Trophoblast cell (in vitro differentiated cells and primary cell): ENCODE results near the gene FAM163A. TPM values are rescaled to one million over a fixed set of nuclear protein-coding genes. Genes with fewer than 3 reads are reported as not detected.
"Not testable (repeated sequence)": the region's sequence is repeated elsewhere in the genome, so short reads cannot be mapped to it uniquely, and the experiment has no call there.

ENCODE experiments used
- DNase-seq, 2 donors: peaks; one replicate each; pipeline ENCODE4 v3.0.0-alpha.2; 2016
- H2AFZ ChIP-seq: 2 replicates; pipeline ENCODE4 v1.6.1; 2013; ENCODE audit warnings: low read length, moderate library complexity, mild to moderate bottlenecking; ENCODE audit not compliant: insufficient read depth, poor library complexity
- H2AK5ac ChIP-seq: 2 replicates; pipeline ENCODE4 v1.6.1; 2013; ENCODE audit warnings: mild to moderate bottlenecking, low read length
- H2BK120ac ChIP-seq: 2 replicates; pipeline ENCODE4 v1.6.1; 2013; ENCODE audit warnings: low read length, mild to moderate bottlenecking, moderate library complexity; ENCODE audit not compliant: insufficient read depth, poor library complexity
- H2BK12ac ChIP-seq: 2 replicates; pipeline ENCODE4 v1.6.1; 2013; ENCODE audit warnings: mild to moderate bottlenecking, low read length, moderate library complexity
- H2BK5ac ChIP-seq: 2 replicates; pipeline ENCODE4 v1.6.1; 2013; ENCODE audit warnings: low read length, low read depth, moderate library complexity, mild to moderate bottlenecking; ENCODE audit not compliant: poor library complexity
- H3K14ac ChIP-seq: 2 replicates; pipeline ENCODE4 v1.6.1; 2013; ENCODE audit warnings: mild to moderate bottlenecking, low read length
- H3K18ac ChIP-seq: 2 replicates; pipeline ENCODE4 v1.6.1; 2013; ENCODE audit warnings: mild to moderate bottlenecking, low read length
- H3K23ac ChIP-seq: 2 replicates; pipeline ENCODE4 v1.6.1; 2013; ENCODE audit warnings: low read length
- H3K27ac ChIP-seq: 2 replicates; pipeline ENCODE4 v1.5.1; 2013; ENCODE audit warnings: low read depth, mild to moderate bottlenecking, inconsistent platforms, low read length, moderate library complexity
- H3K27me3 ChIP-seq: 2 replicates; pipeline ENCODE4 v1.6.1; 2013; ENCODE audit warnings: inconsistent platforms, mild to moderate bottlenecking, low read length, moderate library complexity; ENCODE audit not compliant: insufficient read depth
- H3K36me3 ChIP-seq, 2 experiments: 1 replicate in 1 of 2; 2 replicates in 1 of 2; pipeline ENCODE4 v1.6.1; 2013; ENCODE audit warnings: low read length in 2 of 2, mild to moderate bottlenecking in 2 of 2, moderate library complexity in 1 of 2; ENCODE audit not compliant: insufficient read depth in 2 of 2, control insufficient read depth in 1 of 2
- H3K4ac ChIP-seq: 2 replicates; pipeline ENCODE4 v1.6.1; 2013; ENCODE audit warnings: low read depth, mild to moderate bottlenecking, low read length, moderate library complexity
- H3K4me1 ChIP-seq, 2 experiments: 1 replicate in 1 of 2; 2 replicates in 1 of 2; pipeline ENCODE4 v1.6.1; 2013; ENCODE audit warnings: low read length in 2 of 2, mild to moderate bottlenecking in 2 of 2, moderate library complexity in 1 of 2; ENCODE audit not compliant: insufficient read depth in 2 of 2, control insufficient read depth in 1 of 2
- H3K4me2 ChIP-seq: 2 replicates; pipeline ENCODE4 v1.6.1; 2013; ENCODE audit warnings: inconsistent platforms, mild to moderate bottlenecking, low read length, moderate library complexity
- H3K4me3 ChIP-seq: 2 replicates; pipeline ENCODE4 v1.5.1; 2013; ENCODE audit warnings: mild to moderate bottlenecking, low read depth, low read length, inconsistent platforms
- H3K79me1 ChIP-seq: one replicate; pipeline ENCODE4 v1.6.1; 2013; ENCODE audit warnings: low read length
- H3K79me2 ChIP-seq: 2 replicates; pipeline ENCODE4 v1.6.1; 2013; ENCODE audit warnings: low read length, mild to moderate bottlenecking; ENCODE audit not compliant: control insufficient read depth, insufficient read depth, poor library complexity
- H3K9ac ChIP-seq: 2 replicates; pipeline ENCODE4 v1.6.1; 2013; ENCODE audit warnings: mild to moderate bottlenecking, low read length
- H3K9me3 ChIP-seq: 2 replicates; pipeline ENCODE4 v1.6.1; 2013; ENCODE audit warnings: low read depth, mild to moderate bottlenecking, control low read depth, inconsistent platforms, low read length; ENCODE audit not compliant: insufficient read depth
- H4K12ac ChIP-seq: 2 replicates; pipeline ENCODE4 v1.6.1; 2013; ENCODE audit warnings: low read depth, mild to moderate bottlenecking, low read length, moderate library complexity
- H4K8ac ChIP-seq: 2 replicates; pipeline ENCODE4 v1.6.1; 2013; ENCODE audit warnings: low read depth, mild to moderate bottlenecking, low read length, moderate library complexity
- H4K91ac ChIP-seq: one replicate; pipeline ENCODE4 v1.6.1; 2013; ENCODE audit warnings: low read depth, mild to moderate bottlenecking, low read length, moderate library complexity
- WGBS: extraction: QIAGEN DNeasy Blood & Tissue Kit; methylation state at CpG from one replicate; pipeline ENCODE4 v1.1.7; 2013; ENCODE audit warnings: missing lambda C conversion rate; ENCODE audit not compliant: insufficient read length, insufficient coverage; ENCODE audit errors: extremely low coverage; 5-methylcytosine and 5-hydroxymethylcytosine counted together
- polyA plus RNA-seq: library from polyadenylated mRNA; stranded (reverse); fragments of 200-250 nt; gene quantifications from 2 replicates; pipeline ENCODE4 v1.2.3, GENCODE V29; 2013

FAM163A gene
- polyA plus RNA-seq, result not detected in 2 replicates

DNA sequence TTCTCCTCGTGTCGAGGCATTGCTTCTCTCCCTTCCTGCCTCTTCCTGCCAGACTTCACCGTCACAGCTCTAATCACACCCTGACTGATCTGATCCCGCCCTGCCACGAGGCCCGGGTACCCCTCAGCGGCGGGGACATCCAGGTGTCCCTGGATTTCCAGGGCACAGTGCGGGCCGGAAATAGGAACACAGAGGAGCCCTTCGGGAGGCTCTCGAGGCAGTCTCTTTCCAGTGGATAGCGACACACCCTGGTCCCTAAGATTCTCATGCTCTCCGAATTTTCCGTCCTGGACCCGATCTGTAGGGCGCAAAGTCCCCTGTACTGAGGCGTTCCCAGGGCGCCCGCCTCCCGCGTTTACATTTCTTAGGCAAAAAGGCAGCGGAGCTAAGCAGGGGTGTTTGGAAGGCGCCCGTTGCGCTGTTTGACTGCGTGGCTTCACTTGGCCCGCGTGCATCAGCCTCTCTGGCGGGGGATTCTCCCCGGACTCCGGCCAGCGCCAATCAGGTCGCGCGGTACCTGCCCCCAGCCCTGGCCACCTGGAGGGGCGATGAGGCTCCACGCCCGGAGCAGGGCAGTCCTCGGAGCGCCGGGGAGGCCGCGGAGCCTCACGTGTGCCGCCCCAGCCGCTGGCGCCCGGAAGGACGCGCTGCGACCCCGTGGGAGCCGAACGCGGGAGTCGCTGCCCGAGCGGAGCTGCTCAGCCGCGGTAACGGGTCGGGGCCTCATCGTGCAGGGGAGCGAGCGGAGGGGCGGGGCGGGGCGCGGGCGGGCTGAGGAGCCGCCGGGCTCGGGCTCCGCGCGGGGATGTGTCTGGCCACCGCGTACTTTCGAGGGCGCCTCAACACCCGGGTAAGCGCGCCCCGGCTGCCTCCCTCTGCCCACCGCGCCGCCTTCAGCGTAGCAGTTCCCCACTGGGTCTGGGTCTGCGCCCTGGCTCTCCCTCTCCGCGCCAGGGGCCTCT, at the start of gene FAM163A:
Gene FAM163A, plus strand, starts transcription at position 575 of the 962 bp plus-strand sequence. CDS start 69,807 bp downstream, outside the sequence.
- H4K91ac ChIP-seq, result no peak within 1 kb of the TSS
- no peak within 1 kb of the TSS for H3K23ac ChIP-seq
- H3K4ac ChIP-seq, result no peak within 1 kb of the TSS
- peak within 1 kb of the TSS; percentile 79 for H3K4me2 ChIP-seq
- no peak within 1 kb of the TSS for H2BK5ac ChIP-seq
- no peak within 1 kb of the TSS for H2AK5ac ChIP-seq
- WGBS, result no CpG with 5 or more reads among the region's 92 CpGs
- H4K12ac ChIP-seq, result no peak within 1 kb of the TSS
- H3K9ac ChIP-seq, result no peak within 1 kb of the TSS
- H3K79me1 ChIP-seq, result no peaks in the 10 kb centered on the region
- no peak within 1 kb of the TSS for H3K14ac ChIP-seq
- DNase-seq, result peak in 1 of 2 donors; percentile 27
- no peak within 1 kb of the TSS for H4K8ac ChIP-seq
- no peak within 1 kb of the TSS for H3K18ac ChIP-seq
- H3K4me1 ChIP-seq, result peaks cover 13 to 16% of the 10 kb centered on the region in 2 experiments
- peak within 1 kb of the TSS; percentile 53 for H3K4me3 ChIP-seq
- no peak within 1 kb of the TSS for H2BK12ac ChIP-seq
- H3K27ac ChIP-seq, result no peak within 1 kb of the TSS
- H3K36me3 ChIP-seq, result no peaks in the 10 kb centered on the region
- H3K9me3 ChIP-seq, result no peaks in the 10 kb centered on the region
- peaks cover 41% of the 10 kb centered on the region for H3K27me3 ChIP-seq
- H3K79me2 ChIP-seq, result no peaks in the 10 kb centered on the region
- H2BK120ac ChIP-seq, result no peak within 1 kb of the TSS
- peak within 1 kb of the TSS; percentile 40 for H2AFZ ChIP-seq

DNA sequence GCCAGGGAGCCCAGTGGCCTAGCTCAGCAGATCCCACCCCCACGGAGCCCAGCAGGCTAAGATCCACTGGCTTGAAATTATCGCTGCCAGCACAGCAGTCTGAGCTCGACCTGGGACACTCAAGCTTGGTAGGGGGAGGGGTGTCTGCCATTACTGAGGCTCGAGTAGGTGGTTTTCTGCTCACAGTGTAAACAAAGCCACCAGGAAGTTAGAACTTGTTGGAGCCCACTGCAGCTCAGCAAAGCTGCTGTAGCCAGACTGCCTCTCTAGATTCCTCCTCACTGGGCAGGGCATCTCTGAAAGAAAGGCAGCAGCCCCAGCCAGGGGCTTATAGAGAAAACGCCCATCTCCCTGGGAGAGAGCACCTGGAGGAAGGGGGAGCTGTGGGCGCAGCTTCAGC, 48.6 kb upstream of the FAM163A start:
- H3K27me3 ChIP-seq, H3K4me1 ChIP-seq, DNase-seq, H3K9ac ChIP-seq, H3K9me3 ChIP-seq, H3K79me1 ChIP-seq, H2BK120ac ChIP-seq, H2BK12ac ChIP-seq, H3K4me3 ChIP-seq, H3K23ac ChIP-seq, H3K36me3 ChIP-seq, H4K12ac ChIP-seq, H2AFZ ChIP-seq, H2AK5ac ChIP-seq, H3K14ac ChIP-seq, H4K8ac ChIP-seq, H3K79me2 ChIP-seq, H2BK5ac ChIP-seq, H3K4me2 ChIP-seq, H3K27ac ChIP-seq, H3K4ac ChIP-seq, H4K91ac ChIP-seq, H3K18ac ChIP-seq: not testable (repeated sequence)
- no CpG with 5 or more reads among the region's 6 CpGs for WGBS

GRCh38 chr1:179702946-179703539, 40.0 kb upstream of the FAM163A start:
- Histone ChIP-seq H2AFZ (no peak overlapping the region), H2BK12ac (no peak overlapping the region), H3K4me3 (no peak overlapping the region), H4K8ac (no peak overlapping the region), H2BK5ac (no peak overlapping the region), H3K4me1 (no peaks in the 10 kb centered on the region), H2BK120ac (no peak overlapping the region), H2AK5ac (no peak overlapping the region), H3K14ac (no peak overlapping the region), H3K9me3 (no peaks in the 10 kb centered on the region), H3K36me3 (no peaks in the 10 kb centered on the region), H4K91ac (no peak overlapping the region), H3K27ac (no peak overlapping the region), H3K23ac (no peak overlapping the region), H4K12ac (no peak overlapping the region), H3K4me2 (no peak overlapping the region), H3K27me3 (no peaks in the 10 kb centered on the region), H3K4ac (no peak overlapping the region), H3K18ac (no peak overlapping the region), H3K79me2 (no peaks in the 10 kb centered on the region), H3K79me1 (no peaks in the 10 kb centered on the region), H3K9ac (no peak overlapping the region)
- DNase-seq, result peak in 1 of 2 donors; percentile 3
- no CpG with 5 or more reads among the region's 5 CpGs for WGBS

GRCh38 chr1:179706339-179706941, 36.7 kb upstream of the FAM163A start:
- no peak overlapping the region for H2BK120ac ChIP-seq
- H3K4me1 ChIP-seq, result no peaks in the 10 kb centered on the region
- H3K27ac ChIP-seq, result no peak overlapping the region
- no peak overlapping the region for H4K12ac ChIP-seq
- no peak overlapping the region for H2AFZ ChIP-seq
- no peak overlapping the region for H3K4me2 ChIP-seq
- no peaks in the 10 kb centered on the region for H3K79me2 ChIP-seq
- no peak overlapping the region for H2AK5ac ChIP-seq
- no peak overlapping the region for H3K4me3 ChIP-seq
- no peak overlapping the region for H2BK5ac ChIP-seq
- H3K27me3 ChIP-seq, result no peaks in the 10 kb centered on the region
- H3K18ac ChIP-seq, result no peak overlapping the region
- WGBS, result no CpG with 5 or more reads among the region's 3 CpGs
- H3K14ac ChIP-seq, result no peak overlapping the region
- DNase-seq, result peak; percentile 18 to 79
- H4K8ac ChIP-seq, result no peak overlapping the region
- H2BK12ac ChIP-seq, result no peak overlapping the region
- no peaks in the 10 kb centered on the region for H3K79me1 ChIP-seq
- H4K91ac ChIP-seq, result no peak overlapping the region
- H3K9me3 ChIP-seq, result no peaks in the 10 kb centered on the region
- H3K4ac ChIP-seq, result no peak overlapping the region
- H3K36me3 ChIP-seq, result no peaks in the 10 kb centered on the region
- no peak overlapping the region for H3K23ac ChIP-seq
- H3K9ac ChIP-seq, result no peak overlapping the region
